Adrenal gland (tissue), 12 donors: ENCODE measurements around the gene CHMP1A. TPM values are rescaled to one million over a fixed set of nuclear protein-coding genes. Genes with fewer than 3 reads are reported as not detected.

Source experiments
- DNase-seq, 7 donors: peaks; one replicate each; pipeline ENCODE4 v3.0.0-alpha.2; 2019 to 2020
- H3K27ac ChIP-seq, 5 donors: fragments of 200-600 bp; sonication (generic) in 4 of 5; 1 replicate in 3 of 5; 2 replicates in 2 of 5; pipeline versions ENCODE4 v1.5.1 to v1.8.0; 2016 to 2020; ENCODE audit warnings: mild to moderate bottlenecking in 1 of 5
- H3K27me3 ChIP-seq: fragments of 200-600 bp; 2 replicates; pipeline ENCODE4 v1.8.0; 2021
- H3K36me3 ChIP-seq, 2 donors: fragments of 200-600 bp; replicated peaks in 1 of 2; 1 replicate in 1 of 2; 2 replicates in 1 of 2; pipeline versions ENCODE4 v1.5.1 to v1.8.0; 2018 to 2022
- H3K4me1 ChIP-seq, 2 donors: fragments of 200-600 bp; replicated peaks in 1 of 2; 1 replicate in 1 of 2; 2 replicates in 1 of 2; pipeline versions ENCODE4 v1.5.1 to v1.8.0; 2018 to 2021
- H3K4me3 ChIP-seq, 4 donors: fragments of 200-600 bp; sonication (generic) in 3 of 4; one replicate each; pipeline ENCODE4 v1.5.1; 2016 to 2018
- H3K9me3 ChIP-seq, 3 donors: fragments of 200-600 bp; sonication (generic) in 1 of 3; replicated peaks in 1 of 3; 1 replicate in 2 of 3; 2 replicates in 1 of 3; pipeline versions ENCODE4 v1.5.1 to v1.8.0; 2016 to 2021
- CTCF ChIP-seq, 6 experiments: fragments of 450-650 bp in 4 of 6; fragments of 200-600 bp in 2 of 6; sonication (generic) in 1 of 6; IDR thresholded peaks; 1 replicate in 5 of 6; 2 replicates in 1 of 6; pipeline versions ENCODE4 v1.5.1 to v1.8.0; 2016 to 2021; ENCODE audit warnings: antibody characterized with exemption in 6 of 6, mild to moderate bottlenecking in 2 of 6, moderate library complexity in 1 of 6
- POLR2A ChIP-seq, 2 donors: fragments of 450-650 bp; IDR thresholded peaks; one replicate each; pipeline ENCODE4 v1.6.1; 2017; ENCODE audit warnings: antibody characterized with exemption in 2 of 2, mild to moderate bottlenecking in 2 of 2, moderate library complexity in 1 of 2
- WGBS, 4 donors: extraction: QIAGEN DNeasy Blood & Tissue Kit in 2 of 4; methylation state at CpG; one replicate each; pipeline versions ENCODE4 v1.1.5 to v1.1.7; 2013 to 2017; 5-methylcytosine and 5-hydroxymethylcytosine counted together
- intact Hi-C, 2 donors: fragments of 100-400 bp; cut with DNase I; formaldehyde crosslinking; loops; one replicate each; pipeline versions ENCODE4 v1.14.1 to v1.15.0; 2022 to 2023
- polyA plus RNA-seq, 3 donors: library from polyadenylated mRNA; stranded (reverse); fragments of 200-250 nt in 2 of 3; fragments of 350-450 nt in 1 of 3; fragmentation: Illumina TruSeq in 1 of 3; extraction: RNeasy Lipid Tissue Mini Kit (QIAGEN cat#74804) in 1 of 3; gene quantifications; one replicate each; pipeline ENCODE4 v1.2.3, GENCODE V29; 2013 to 2014
- total RNA-seq, 9 donors: library from RNA; depleted of rRNA in 4 of 9; stranded (reverse); fragments of >200 nt in 4 of 9; fragments of 120-200 nt in 1 of 9; fragmentation: NEBNext Ultra II Directional in 1 of 9; extraction: Animal tissue kit (Norgen Biotek cat#: 25700) in 1 of 9; gene quantifications; one replicate each; pipeline versions ENCODE4 v1.1.0 to v1.2.4, GENCODE V29; 2013 to 2023
- donor health status: healthy with polysubstance abuse.
- donor health status: Bipolar disorder and iron deficiency.
- donor health status: DM: yes; HTN: yes; CAD: no.
- donor health status: DM: no; HTN: no; CAD: no.
- donor health status: DM: no; HTN: no; CAD: no.
- donor health status: DM: yes; HTN: yes; CAD: no.

CHMP1A gene
- total and polyA plus RNA-seq, 12 donors, result 32.5 to 100.0 (median 64.6) TPM

GRCh38 chr16:89660146-89660545, 2.6 kb upstream of the CHMP1A start:
- no peak for DNase-seq
- H3K36me3 ChIP-seq, result no peaks in the 10 kb centered on the region
- TF ChIP-seq CTCF (IDR thresholded peaks at IDR 0.05) (no peak), POLR2A (IDR thresholded peaks at IDR 0.05) (no peak)
- H3K27ac ChIP-seq, result no peak overlapping the region
- H3K4me3 ChIP-seq, result no peak overlapping the region
- no peaks in the 10 kb centered on the region for H3K9me3 ChIP-seq
- intact Hi-C loops, result no loop called here
- no peaks in the 10 kb centered on the region for H3K27me3 ChIP-seq
- peaks cover 10 to 19% of the 10 kb centered on the region in 2 donors for H3K4me1 ChIP-seq
- WGBS, 4 donors, result 95 to 98% (median 95%) methylated on average over 7 of the region's 7 CpGs

GRCh38 chr16:89658221-89658879, 842 bp upstream of the CHMP1A start:
- Histone ChIP-seq H3K27ac (peak overlapping the region in 3 of 5 donors; percentile 47 to 88 (median 71)), H3K4me1 (peaks cover 10 to 19% of the 10 kb centered on the region in 2 donors), H3K36me3 (no peaks in the 10 kb centered on the region), H3K4me3 (peak overlapping the region in 3 of 4 donors; percentile 69 to 92 (median 87)), H3K27me3 (no peaks in the 10 kb centered on the region), H3K9me3 (no peaks in the 10 kb centered on the region)
- 17 to 21% (median 21%) methylated on average over 24 to 27 of the region's 27 CpGs for WGBS, 4 donors
- DNase-seq, result peak in 2 of 7 donors; percentile 19 to 56
- intact Hi-C loops, result no loop called here
- TF ChIP-seq CTCF (IDR thresholded peaks at IDR 0.05) (no peak), POLR2A (IDR thresholded peaks at IDR 0.05) (no peak)

- H3K4me1 ChIP-seq, result peaks cover 10 to 19% of the 10 kb centered on the region in 2 donors
- no peak for DNase-seq
- intact Hi-C loops, result no loop called here
- no peaks in the 10 kb centered on the region for H3K27me3 ChIP-seq
- peak overlapping the region in 2 of 5 donors; percentile 44 to 88 for H3K27ac ChIP-seq
- H3K4me3 ChIP-seq, result peak overlapping the region; percentile 62 to 92 (median 78)
- H3K36me3 ChIP-seq, result peaks cover 0 to 3% of the 10 kb centered on the region in 2 donors
- H3K9me3 ChIP-seq, result no peaks in the 10 kb centered on the region
- TF ChIP-seq POLR2A (IDR thresholded peaks at IDR 0.05) (no peak), CTCF (IDR thresholded peaks at IDR 0.05) (no peak)
- WGBS, 4 donors, result 27 to 88% (median 33%) methylated on average over 5 to 32 of the region's 32 CpGs
Measured at GRCh38 chr16:89656435-89657121, 930 bp downstream of the CHMP1A start.

- Histone ChIP-seq H3K4me1 (peaks cover 10 to 19% of the 10 kb centered on the region in 2 donors), H3K36me3 (peaks cover 0 to 12% of the 10 kb centered on the region in 2 donors), H3K9me3 (no peaks in the 10 kb centered on the region), H3K27me3 (no peaks in the 10 kb centered on the region), H3K27ac (no peak overlapping the region), H3K4me3 (no peak overlapping the region)
- WGBS, 4 donors, result 48 to 71% (median 56%) methylated on average over 10 of the region's 10 CpGs
- TF ChIP-seq CTCF (IDR thresholded peaks at IDR 0.05) (no peak), POLR2A (IDR thresholded peaks at IDR 0.05) (no peak)
- DNase-seq, result peak in 2 of 7 donors; percentile 30 to 57
- intact Hi-C loops, result no loop called here
Measured at GRCh38 chr16:89655062-89655643, 2.4 kb downstream of the CHMP1A start.
